K562 (cell line): ENCODE data around the gene FKBP2.

Experiments used
- CCAR2 ChIP-seq: fragments of 200-400 bp; formaldehyde crosslinking; IDR thresholded peaks from 2 replicates; pipeline ENCODE4 v1.6.1; 2017; ENCODE audit warnings: mild to moderate bottlenecking, low read depth, low read length
- ETV6 ChIP-seq, 3 experiments: fragments of 150-350 bp in 1 of 3; sonication (generic) in 1 of 3; formaldehyde crosslinking in 1 of 3; IDR thresholded peaks; 2 replicates each; pipeline versions ENCODE4 v1.6.1 to v1.8.0; 2014 to 2022; ENCODE audit warnings: borderline replicate concordance in 2 of 3, low read depth in 2 of 3, antibody characterized with exemption in 1 of 3, low read length in 1 of 3, mild to moderate bottlenecking in 1 of 3, missing genetic modification reagents in 1 of 3
- PBX2 ChIP-seq, 2 experiments: IDR thresholded peaks in 1 of 2; conservative IDR thresholded peaks in 1 of 2; 2 replicates each; pipeline ENCODE4 v1.6.1; 2016; ENCODE audit warnings: low read depth in 2 of 2, mild to moderate bottlenecking in 1 of 2, missing compliant biosample characterization in 1 of 2, missing genetic modification characterization in 1 of 2, moderate library complexity in 1 of 2
- POLR2AphosphoS5 ChIP-seq: IDR thresholded peaks from 2 replicates; pipeline ENCODE4 v1.6.1; 2011; ENCODE audit warnings: mild to moderate bottlenecking, low read depth, low read length, moderate library complexity; ENCODE audit not compliant: control insufficient read depth, insufficient read depth
- REST ChIP-seq, 2 experiments: fragments of 450-650 bp; formaldehyde crosslinking in 1 of 2; IDR thresholded peaks; 2 replicates each; pipeline versions ENCODE4 v1.4.0 to v1.6.1; 2014 to 2020; ENCODE audit warnings: mild to moderate bottlenecking in 2 of 2, borderline replicate concordance in 1 of 2, low read depth in 1 of 2
- SOX6 ChIP-seq: fragments of 450-650 bp; IDR thresholded peaks from 2 replicates; pipeline ENCODE4 v1.6.1; 2014; ENCODE audit warnings: mild to moderate bottlenecking
- STAG1 ChIP-seq: sonication (generic); formaldehyde crosslinking; IDR thresholded peaks from 2 replicates; pipeline ENCODE4 v1.5.0; 2020; ENCODE audit warnings: missing genetic modification reagents, borderline replicate concordance
- ZBTB33 ChIP-seq: sonication (generic); formaldehyde crosslinking; IDR thresholded peaks from 2 replicates; pipeline ENCODE4 v1.8.1; 2023; ENCODE audit warnings: mild to moderate bottlenecking, missing genetic modification reagents

- peak; percentile 68 for TF ChIP-seq ZBTB33
- no peak for TF ChIP-seq REST (IDR thresholded peaks at IDR 0.05; ENCODE audit: borderline replicate concordance)
- no peak for TF ChIP-seq REST (CRISPR knock-in tag; IDR thresholded peaks at IDR 0.05; ENCODE audit: low read depth)
- TF ChIP-seq ETV6 (IDR thresholded peaks at IDR 0.05; ENCODE audit: borderline replicate concordance in 1 of 2, low read depth in 2 of 2, low read length in 1 of 2): no peak
- no peak for TF ChIP-seq ETV6 (CRISPR knock-in tag; IDR thresholded peaks at IDR 0.05; ENCODE audit: borderline replicate concordance)
- TF ChIP-seq POLR2AphosphoS5: peak; percentile 58; the same call in 1 of the 2 replicates
- no peak for TF ChIP-seq SOX6
- peak; percentile 51 for TF ChIP-seq PBX2 (CRISPR knock-in tag; IDR thresholded peaks at IDR 0.05; ENCODE audit: low read depth)
- peak; percentile 91 for TF ChIP-seq PBX2 (tag; conservative IDR thresholded peaks at IDR 0.05; ENCODE audit: low read depth)
- no peak for TF ChIP-seq STAG1
- no peak for TF ChIP-seq CCAR2
These were observed 43.4 kb downstream of the FKBP2 start, which contains the start of gene BAD for GRCh38 chr11:64284048-64284961.
